Muscle of leg (tissue), 11 donors: ENCODE measurements around the gene NET1. TPM values are rescaled to one million over a fixed set of nuclear protein-coding genes. Genes with fewer than 3 reads are reported as not detected.
"Not testable (repeated sequence)": the region's sequence is repeated elsewhere in the genome, so short reads cannot be mapped to it uniquely, and the experiment has no call there.

ENCODE experiments used
- DNase-seq: peaks from one replicate; pipeline ENCODE4 v3.0.0; 2013
- H3K27ac ChIP-seq: one replicate; pipeline ENCODE4 v1.5.1; 2013; ENCODE audit warnings: mild to moderate bottlenecking, low read length, control low read depth
- H3K27me3 ChIP-seq: one replicate; pipeline ENCODE4 v1.6.1; 2013; ENCODE audit warnings: low read length; ENCODE audit not compliant: control insufficient read depth, insufficient read depth
- H3K36me3 ChIP-seq: one replicate; pipeline ENCODE4 v1.6.1; 2013; ENCODE audit warnings: low read length; ENCODE audit not compliant: control insufficient read depth, insufficient read depth
- H3K4me1 ChIP-seq: one replicate; pipeline ENCODE4 v1.6.1; 2013; ENCODE audit warnings: low read length; ENCODE audit not compliant: control insufficient read depth, insufficient read depth
- H3K4me3 ChIP-seq: one replicate; pipeline ENCODE4 v1.5.1; 2013; ENCODE audit warnings: low read length, control low read depth
- H3K9me3 ChIP-seq: replicated peaks from 2 replicates; pipeline ENCODE4 v1.6.1; 2013; ENCODE audit warnings: low read depth, low read length; ENCODE audit not compliant: control insufficient read depth
- WGBS: methylation state at CpG from one replicate; pipeline ENCODE4 v1.1.5; 2013; ENCODE audit warnings: missing lambda C conversion rate; ENCODE audit not compliant: insufficient coverage; 5-methylcytosine and 5-hydroxymethylcytosine counted together
- polyA plus RNA-seq, 8 donors: library from polyadenylated mRNA; unstranded; fragments of 120-200 nt; gene quantifications; one replicate each; pipeline versions ENCODE4 v1.2.1 to v1.2.3, GENCODE V29; 2013; ENCODE audit warnings: inconsistent platforms in 1 of 8, low replicate concordance in 1 of 8; ENCODE audit not compliant: insufficient read length in 8 of 8, insufficient read depth in 1 of 8
- total RNA-seq: library from RNA; stranded (reverse); fragments of 120-200 nt; gene quantifications from one replicate; pipeline ENCODE4 v1.2.4, GENCODE V29; 2013

Gene NET1
- total and polyA plus RNA-seq, 9 donors: 87.4 to 127 (median 104) TPM

GRCh38 chr10:5469353-5470061 is 57.1 kb downstream of the NET1 start:
- H3K9me3 ChIP-seq: peaks cover 8% of the 10 kb centered on the region
- no peaks in the 10 kb centered on the region for H3K27me3 ChIP-seq
- H3K4me3 ChIP-seq: no peak overlapping the region
- H3K4me1 ChIP-seq: peaks cover 35% of the 10 kb centered on the region
- 94% methylated on average over 10 of the region's 15 CpGs for WGBS
- no peaks in the 10 kb centered on the region for H3K36me3 ChIP-seq
- no peak overlapping the region for H3K27ac ChIP-seq
- DNase-seq: no peak

GRCh38 chr10:5470062-5470751 is 57.9 kb downstream of the NET1 start:
- peaks cover 29% of the 10 kb centered on the region for H3K4me1 ChIP-seq
- no peak for DNase-seq
- WGBS: 89% methylated on average over 15 of the region's 15 CpGs
- no peaks in the 10 kb centered on the region for H3K27me3 ChIP-seq
- H3K4me3 ChIP-seq: no peak overlapping the region
- no peak overlapping the region for H3K27ac ChIP-seq
- H3K36me3 ChIP-seq: no peaks in the 10 kb centered on the region
- peaks cover 8% of the 10 kb centered on the region for H3K9me3 ChIP-seq

- H3K9me3 ChIP-seq, H3K4me3 ChIP-seq, H3K27ac ChIP-seq, H3K27me3 ChIP-seq, H3K36me3 ChIP-seq, DNase-seq: not testable (repeated sequence)
- WGBS: 85% methylated on average over 4 of the region's 4 CpGs
- H3K4me1 ChIP-seq: peaks cover 24% of the 10 kb centered on the region
Observed at GRCh38 chr10:5474642-5475041, 62.3 kb downstream of the NET1 start.

- H3K27me3 ChIP-seq, H3K4me3 ChIP-seq, H3K36me3 ChIP-seq, H3K9me3 ChIP-seq, DNase-seq, H3K27ac ChIP-seq: not testable (repeated sequence)
- WGBS: 92% methylated on average over 3 of the region's 8 CpGs
- H3K4me1 ChIP-seq: peaks cover 26% of the 10 kb centered on the region
Observed at GRCh38 chr10:5475088-5475487, 62.7 kb downstream of the NET1 start.

GRCh38 chr10:5475974-5476807 is 63.8 kb downstream of the NET1 start:
- H3K27ac ChIP-seq, H3K9me3 ChIP-seq, H3K36me3 ChIP-seq, H3K27me3 ChIP-seq, DNase-seq, H3K4me3 ChIP-seq: not testable (repeated sequence)
- 69% methylated on average over 9 of the region's 12 CpGs for WGBS
- peaks cover 32% of the 10 kb centered on the region for H3K4me1 ChIP-seq

GRCh38 chr10:5476918-5477525 is 64.7 kb downstream of the NET1 start:
- Histone ChIP-seq H3K4me3 (no peak overlapping the region), H3K27ac (no peak overlapping the region), H3K4me1 (peaks cover 32% of the 10 kb centered on the region), H3K9me3 (no peaks in the 10 kb centered on the region), H3K27me3 (no peaks in the 10 kb centered on the region), H3K36me3 (no peaks in the 10 kb centered on the region)
- WGBS: 64% methylated on average over 12 of the region's 13 CpGs
- no peak for DNase-seq

- 93% methylated on average over 7 of the region's 11 CpGs for WGBS
- DNase-seq: no peak
- Histone ChIP-seq H3K27me3 (no peaks in the 10 kb centered on the region), H3K36me3 (no peaks in the 10 kb centered on the region), H3K4me1 (peaks cover 32% of the 10 kb centered on the region), H3K4me3 (no peak overlapping the region), H3K9me3 (no peaks in the 10 kb centered on the region), H3K27ac (no peak overlapping the region)
Observed at GRCh38 chr10:5477948-5478693, 65.8 kb downstream of the NET1 start.

GRCh38 chr10:5478694-5479305 is 66.4 kb downstream of the NET1 start:
- Histone ChIP-seq H3K27ac (no peak overlapping the region), H3K9me3 (no peaks in the 10 kb centered on the region), H3K4me3 (no peak overlapping the region), H3K4me1 (peaks cover 32% of the 10 kb centered on the region), H3K36me3 (no peaks in the 10 kb centered on the region), H3K27me3 (no peaks in the 10 kb centered on the region)
- no peak for DNase-seq
- WGBS: 44% methylated on average over 8 of the region's 18 CpGs

GRCh38 chr10:5479481-5480161 is 67.3 kb downstream of the NET1 start:
- Histone ChIP-seq H3K4me1 (peaks cover 32% of the 10 kb centered on the region), H3K9me3 (no peaks in the 10 kb centered on the region), H3K27me3 (no peaks in the 10 kb centered on the region), H3K27ac (peak overlapping the region; percentile 7), H3K36me3 (no peaks in the 10 kb centered on the region), H3K4me3 (no peak overlapping the region)
- no peak for DNase-seq
- WGBS: 83% methylated on average over 7 of the region's 14 CpGs
